ENCODE data around the gene OR5B12.

OR5B12 gene

DNA sequence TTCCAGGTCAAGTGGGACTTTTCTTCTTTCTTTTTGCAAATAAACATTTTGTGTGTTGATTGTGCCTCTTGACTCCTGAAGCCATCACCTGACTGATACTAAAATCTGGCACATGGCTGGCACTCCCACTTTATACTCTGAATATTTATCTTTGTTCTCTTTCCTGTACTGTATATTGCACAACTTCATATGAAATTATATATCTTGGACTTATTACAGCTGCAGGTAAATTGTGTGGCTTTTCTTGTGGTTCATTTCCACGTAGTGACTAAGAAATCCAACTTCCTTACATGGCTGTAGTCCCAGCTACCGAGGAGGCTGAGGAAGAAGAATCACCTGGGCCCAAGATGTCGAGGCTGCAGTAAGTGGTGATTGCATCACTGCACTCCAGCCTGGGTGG lies 23.7 kb upstream of the OR5B12 start:
- in situ Hi-C loops (cut with MboI; ENCODE audit: low sequenced_read_pairs, unreplicated experiment), result no loop called here
- no peak for DNase-seq (ENCODE audit: low spot score)
- TF ChIP-seq, protein P1, sequence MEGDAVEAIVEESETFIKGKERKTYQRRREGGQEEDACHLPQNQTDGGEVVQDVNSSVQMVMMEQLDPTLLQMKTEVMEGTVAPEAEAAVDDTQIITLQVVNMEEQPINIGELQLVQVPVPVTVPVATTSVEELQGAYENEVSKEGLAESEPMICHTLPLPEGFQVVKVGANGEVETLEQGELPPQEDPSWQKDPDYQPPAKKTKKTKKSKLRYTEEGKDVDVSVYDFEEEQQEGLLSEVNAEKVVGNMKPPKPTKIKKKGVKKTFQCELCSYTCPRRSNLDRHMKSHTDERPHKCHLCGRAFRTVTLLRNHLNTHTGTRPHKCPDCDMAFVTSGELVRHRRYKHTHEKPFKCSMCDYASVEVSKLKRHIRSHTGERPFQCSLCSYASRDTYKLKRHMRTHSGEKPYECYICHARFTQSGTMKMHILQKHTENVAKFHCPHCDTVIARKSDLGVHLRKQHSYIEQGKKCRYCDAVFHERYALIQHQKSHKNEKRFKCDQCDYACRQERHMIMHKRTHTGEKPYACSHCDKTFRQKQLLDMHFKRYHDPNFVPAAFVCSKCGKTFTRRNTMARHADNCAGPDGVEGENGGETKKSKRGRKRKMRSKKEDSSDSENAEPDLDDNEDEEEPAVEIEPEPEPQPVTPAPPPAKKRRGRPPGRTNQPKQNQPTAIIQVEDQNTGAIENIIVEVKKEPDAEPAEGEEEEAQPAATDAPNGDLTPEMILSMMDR (IDR thresholded peaks at IDR 0.05; ENCODE audit: borderline replicate concordance, control extremely low read depth, extremely low read depth, insufficient read depth, missing control alignments), result no peak

DNA sequence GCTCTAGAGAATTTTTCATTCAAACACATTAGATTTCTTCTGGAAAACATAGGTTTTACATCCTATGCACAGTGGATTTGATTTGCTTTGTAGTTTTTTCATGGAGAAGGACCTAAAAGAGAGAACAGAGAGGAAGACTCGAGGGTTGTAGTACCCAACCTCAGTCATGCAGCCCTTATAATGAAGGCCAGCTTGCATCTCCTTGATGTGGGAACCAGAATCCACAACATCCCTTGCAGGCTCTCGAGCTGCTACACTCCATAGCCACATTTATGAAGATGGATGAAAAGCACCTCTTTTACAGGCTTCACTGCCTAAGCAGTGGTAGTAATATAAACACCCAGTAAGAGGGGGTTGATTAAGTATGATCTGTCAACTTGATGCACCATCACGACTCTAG lies 9.5 kb upstream of the OR5B12 start:
- in situ Hi-C loops (cut with MboI; ENCODE audit: low sequenced_read_pairs, unreplicated experiment), result no loop called here
- no peak for DNase-seq (ENCODE audit: low spot score)
- TF ChIP-seq, protein P1 (IDR thresholded peaks at IDR 0.05; ENCODE audit: borderline replicate concordance, control extremely low read depth, extremely low read depth, insufficient read depth, missing control alignments), result no peak

DNA sequence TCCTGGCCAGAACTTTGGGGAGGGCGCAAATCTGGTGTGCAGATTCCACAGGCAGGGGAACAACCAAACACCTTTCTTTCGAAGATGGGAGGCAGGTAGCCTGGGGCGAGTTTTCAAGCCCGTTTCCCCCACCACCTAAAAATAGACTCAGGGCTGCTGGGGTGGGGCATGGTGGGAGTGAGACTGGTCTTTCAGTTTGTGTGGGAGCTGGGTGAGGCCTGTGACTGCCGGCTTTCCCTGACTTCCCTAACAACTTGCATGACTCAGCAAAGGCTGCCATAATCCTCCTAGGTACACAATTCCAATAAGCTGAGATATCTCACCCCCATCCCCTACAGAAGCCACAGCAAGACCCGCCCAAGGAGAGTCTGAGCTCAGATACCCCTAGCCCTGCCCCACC lies 4.3 kb upstream of the OR5B12 start:
- TF ChIP-seq, protein P1 (IDR thresholded peaks at IDR 0.05; ENCODE audit: borderline replicate concordance, control extremely low read depth, extremely low read depth, insufficient read depth, missing control alignments), result no peak
- in situ Hi-C loops (cut with MboI; ENCODE audit: low sequenced_read_pairs, unreplicated experiment), result no loop called here

DNA sequence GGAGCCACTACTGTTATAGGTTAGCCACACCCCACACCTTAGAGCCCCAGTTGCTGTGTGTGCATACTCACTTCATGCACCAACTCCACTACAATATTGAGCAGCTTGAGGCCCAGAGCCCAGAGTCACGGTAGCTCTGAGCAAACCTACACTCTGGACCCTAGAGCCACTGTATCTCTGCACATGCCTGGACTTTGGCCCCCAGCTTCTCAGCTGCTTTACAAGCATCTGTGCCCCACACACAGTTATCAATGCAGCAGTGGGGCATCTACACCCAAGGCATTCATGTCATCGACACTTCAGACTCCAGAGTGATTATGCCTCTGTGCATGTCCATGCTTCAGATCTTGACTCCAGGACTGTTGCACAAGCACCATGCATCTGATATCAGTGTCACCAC lies 2.3 kb upstream of the OR5B12 start:
- no peak for DNase-seq (ENCODE audit: low spot score)
- TF ChIP-seq, protein P1 (IDR thresholded peaks at IDR 0.05; ENCODE audit: borderline replicate concordance, control extremely low read depth, extremely low read depth, insufficient read depth, missing control alignments), result no peak
- in situ Hi-C loops (cut with MboI; ENCODE audit: low sequenced_read_pairs, unreplicated experiment), result no loop called here

More for the DNA sequence above, 4.3 kb upstream of the OR5B12 start:
- no peak for DNase-seq (ENCODE audit: low spot score)

DNA sequence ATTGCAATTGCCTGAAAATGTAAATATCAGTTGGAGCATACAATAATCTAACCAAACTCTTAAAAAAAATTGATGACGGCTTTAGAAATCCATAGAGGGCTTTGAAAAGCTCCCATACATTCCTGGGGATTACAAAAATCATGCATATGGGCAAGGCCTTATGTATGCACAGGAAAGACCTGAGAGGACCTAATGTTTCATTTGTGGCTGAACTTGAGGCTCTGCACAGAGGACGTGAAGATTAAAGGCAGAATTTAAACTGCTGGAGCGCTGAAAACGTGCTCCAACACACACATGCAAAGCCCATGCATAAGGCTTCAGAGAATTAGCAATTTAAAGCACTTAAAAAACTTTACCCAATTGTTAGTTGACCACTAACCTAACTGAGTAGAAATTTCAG lies 3.5 kb downstream of the OR5B12 start:
- TF ChIP-seq, protein P1 (IDR thresholded peaks at IDR 0.05; ENCODE audit: borderline replicate concordance, control extremely low read depth, extremely low read depth, insufficient read depth, missing control alignments), result no peak
- in situ Hi-C loops (cut with MboI; ENCODE audit: low sequenced_read_pairs, unreplicated experiment), result no loop called here
- DNase-seq (ENCODE audit: low spot score), result no peak

DNA sequence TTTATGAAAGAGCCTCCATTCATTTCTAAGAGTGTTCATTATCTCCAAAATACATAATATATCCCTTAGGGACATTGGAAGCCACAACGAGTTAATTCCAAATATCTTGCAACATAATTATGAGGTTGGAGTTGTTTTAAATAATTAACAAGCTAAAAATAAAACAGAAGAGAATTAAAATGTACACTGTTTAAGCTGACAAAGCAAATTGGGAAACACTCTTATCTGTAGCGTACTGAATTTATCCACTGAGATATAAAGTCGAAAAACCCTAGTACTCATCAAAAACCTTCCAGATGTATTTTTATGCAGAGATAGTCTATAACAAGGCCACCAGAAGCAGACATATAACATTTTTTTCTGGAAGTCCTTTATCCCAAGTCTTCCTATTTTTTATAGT lies 7.8 kb downstream of the OR5B12 start:
- TF ChIP-seq, protein P1 (IDR thresholded peaks at IDR 0.05; ENCODE audit: borderline replicate concordance, control extremely low read depth, extremely low read depth, insufficient read depth, missing control alignments), result no peak
- in situ Hi-C loops (cut with MboI; ENCODE audit: low sequenced_read_pairs, unreplicated experiment), result no loop called here
- DNase-seq (ENCODE audit: low spot score), result no peak
